SK-N-SH treated with all-trans-retinoic acid at 6 μM for 48 hours (cell line): ENCODE data around the gene MIPEP.
"Not testable (repeated sequence)": the region's sequence is repeated elsewhere in the genome, so short reads cannot be mapped to it uniquely, and the experiment has no call there.

Source experiments
- ATAC-seq: fragments of 200-7000 bp; cut with Tn5 transposase; 3 replicates; pipeline ENCODE4 v1.9.1; 2020; ENCODE audit warnings: mild to moderate bottlenecking, moderate library complexity
- ARNTL ChIP-seq: fragments of 450-650 bp; formaldehyde crosslinking; IDR thresholded peaks from 2 replicates; pipeline ENCODE4 v1.5.0; 2020; ENCODE audit warnings: low read depth, mild to moderate bottlenecking, moderate library complexity, borderline replicate concordance
- CREB5 ChIP-seq: fragments of 250-450 bp; sonication (Bioruptor Pico); IDR thresholded peaks from 2 replicates; pipeline ENCODE4 v1.5.1; 2020; ENCODE audit warnings: low read depth, mild to moderate bottlenecking, moderate library complexity
- CSDC2 ChIP-seq: fragments of 250-450 bp; sonication (Bioruptor Pico); IDR thresholded peaks from 2 replicates; pipeline ENCODE4 v1.5.0; 2020; ENCODE audit warnings: mild to moderate bottlenecking, moderate library complexity
- CSRNP3 ChIP-seq: fragments of 250-450 bp; sonication (Bioruptor Pico); IDR thresholded peaks from 2 replicates; pipeline ENCODE4 v1.5.1; 2021; ENCODE audit warnings: mild to moderate bottlenecking, moderate library complexity
- ESRRG ChIP-seq: fragments of 250-450 bp; sonication (Bioruptor Pico); IDR thresholded peaks from 2 replicates; pipeline ENCODE4 v1.6.1; 2021; ENCODE audit warnings: mild to moderate bottlenecking
- GLIS3 ChIP-seq: fragments of 250-450 bp; sonication (Bioruptor Pico); IDR thresholded peaks from 2 replicates; pipeline ENCODE4 v1.5.0; 2020; ENCODE audit warnings: mild to moderate bottlenecking, moderate library complexity
- ISL1 ChIP-seq: fragments of 250-450 bp; sonication (Bioruptor Pico); IDR thresholded peaks from 2 replicates; pipeline ENCODE4 v2.1.2; 2022; ENCODE audit warnings: mild to moderate bottlenecking, moderate library complexity
- OSR1 ChIP-seq: fragments of 250-450 bp; sonication (Bioruptor Pico); IDR thresholded peaks from 2 replicates; pipeline ENCODE4 v1.8.0; 2022; ENCODE audit warnings: moderate library complexity, mild to moderate bottlenecking, inconsistent platforms
- PATZ1 ChIP-seq: fragments of 250-450 bp; sonication (Bioruptor Pico); IDR thresholded peaks from 2 replicates; pipeline ENCODE4 v1.8.0; 2020; ENCODE audit warnings: mild to moderate bottlenecking, moderate library complexity, borderline replicate concordance
- POU6F1 ChIP-seq: fragments of 250-450 bp; sonication (Bioruptor Pico); IDR thresholded peaks from 2 replicates; pipeline ENCODE4 v1.8.0; 2021; ENCODE audit warnings: low read depth, mild to moderate bottlenecking, moderate library complexity, borderline replicate concordance
- RARB ChIP-seq: fragments of 250-450 bp; sonication (Bioruptor Pico); IDR thresholded peaks from 2 replicates; pipeline ENCODE4 v1.8.0; 2021; ENCODE audit warnings: mild to moderate bottlenecking, moderate library complexity
- SNAI2 ChIP-seq: fragments of 250-450 bp; sonication (Bioruptor Pico); IDR thresholded peaks from 2 replicates; pipeline ENCODE4 v1.5.0; 2020; ENCODE audit warnings: mild to moderate bottlenecking, moderate library complexity
- TOX ChIP-seq: fragments of 250-450 bp; sonication (Bioruptor Pico); IDR thresholded peaks from 2 replicates; pipeline ENCODE4 v1.8.0; 2021; ENCODE audit warnings: mild to moderate bottlenecking, moderate library complexity, borderline replicate concordance
- TSHZ2 ChIP-seq: fragments of 250-450 bp; sonication (Bioruptor Pico); IDR thresholded peaks from 2 replicates; pipeline ENCODE4 v1.5.0; 2020; ENCODE audit warnings: mild to moderate bottlenecking, moderate library complexity
- ZC3H10 ChIP-seq: fragments of 250-450 bp; sonication (Bioruptor Pico); IDR thresholded peaks from 2 replicates; pipeline ENCODE4 v1.5.1; 2021; ENCODE audit warnings: mild to moderate bottlenecking, moderate library complexity
- ZFP3 ChIP-seq: fragments of 250-450 bp; sonication (Bioruptor Pico); IDR thresholded peaks from 2 replicates; pipeline ENCODE4 v1.5.0; 2020; ENCODE audit warnings: mild to moderate bottlenecking, moderate library complexity
- ZFP30 ChIP-seq: fragments of 450-650 bp; formaldehyde crosslinking; IDR thresholded peaks from 2 replicates; pipeline ENCODE4 v1.5.0; 2022; ENCODE audit warnings: mild to moderate bottlenecking, moderate library complexity
- ZNF70 ChIP-seq: fragments of 450-650 bp; formaldehyde crosslinking; IDR thresholded peaks from 2 replicates; pipeline ENCODE4 v1.5.0; 2020; ENCODE audit warnings: mild to moderate bottlenecking, moderate library complexity
- ZNF8 ChIP-seq: fragments of 450-650 bp; formaldehyde crosslinking; IDR thresholded peaks from 2 replicates; pipeline ENCODE4 v1.5.0; 2020; ENCODE audit warnings: mild to moderate bottlenecking, moderate library complexity

Gene MIPEP

GRCh38 chr13:23883255-23883654 lies 5.9 kb downstream of the MIPEP start:
- no peak for ATAC-seq
- TF ChIP-seq GLIS3 (CRISPR knock-in tag): no peak
- no peak for TF ChIP-seq PATZ1 (CRISPR knock-in tag)
- TF ChIP-seq ZNF8 (CRISPR knock-in tag): no peak
- TF ChIP-seq ZC3H10 (CRISPR knock-in tag): no peak
- TF ChIP-seq CSRNP3 (CRISPR knock-in tag): no peak
- TF ChIP-seq CREB5 (CRISPR knock-in tag): no peak
- no peak for TF ChIP-seq OSR1
- TF ChIP-seq ESRRG (CRISPR knock-in tag): no peak
- TF ChIP-seq CSDC2: no peak
- TF ChIP-seq ARNTL: no peak
- TF ChIP-seq POU6F1 (CRISPR knock-in tag): no peak
- no peak for TF ChIP-seq RARB (CRISPR knock-in tag)
- TF ChIP-seq ISL1 (CRISPR knock-in tag): no peak
- no peak for TF ChIP-seq TSHZ2
- TF ChIP-seq ZNF70 (CRISPR knock-in tag): no peak

- not testable (repeated sequence) for ATAC-seq
Measured at GRCh38 chr13:23881402-23881800, 7.8 kb downstream of the MIPEP start.

GRCh38 chr13:23880493-23881401 lies 8.5 kb downstream of the MIPEP start:
- not testable (repeated sequence) for ATAC-seq

- ATAC-seq: no peak
- no peak for TF ChIP-seq ARNTL
- TF ChIP-seq TSHZ2: no peak
- TF ChIP-seq SNAI2: no peak
- no peak for TF ChIP-seq POU6F1 (CRISPR knock-in tag)
- TF ChIP-seq ZFP3 (CRISPR knock-in tag): no peak
- no peak for TF ChIP-seq RARB (CRISPR knock-in tag)
- TF ChIP-seq GLIS3 (CRISPR knock-in tag): no peak
- no peak for TF ChIP-seq PATZ1 (CRISPR knock-in tag)
- no peak for TF ChIP-seq ZFP30 (CRISPR knock-in tag)
- no peak for TF ChIP-seq TOX (CRISPR knock-in tag)
Measured at GRCh38 chr13:23877286-23877685, 11.9 kb downstream of the MIPEP start.
